H1 (cell line): ENCODE results near the gene RRM2. TPM values are rescaled to one million over a fixed set of nuclear protein-coding genes. Genes with fewer than 3 reads are reported as not detected.
A peak's percentile ranks its signal among the peaks of the same experiment; 100 is the strongest.

Source experiments
- CTCF ChIA-PET: fragments of 300-600 bp; sonication (Branson Sonifier 250); formaldehyde crosslinking; loops from one replicate; lab custom pipeline; 2021; ENCODE audit not compliant: partially characterized antibody; lab: Charles Lee
- POLR2A ChIA-PET: fragments of 300-600 bp; sonication (Branson Sonifier 250); formaldehyde crosslinking; loops from one replicate; lab custom pipeline; 2021; ENCODE audit warnings: inconsistent platforms; ENCODE audit not compliant: partially characterized antibody; lab: Charles Lee
- DNase-seq, 2 experiments: peaks; one replicate each; pipeline versions ENCODE4 v3.0.0 to v3.0.0-alpha.2; 2010 to 2022; ENCODE audit warnings: low spot score in 2 of 2, low read depth in 1 of 2, mixed read lengths in 1 of 2
- FAIRE-seq: peaks from 2 replicates; lab custom pipeline; 2011; peaks lifted over from hg19 to GRCh38; lab: Jason Lieb, UNC
- H2AFZ ChIP-seq: 2 replicates; pipeline ENCODE4 v1.8.1; 2012; ENCODE audit warnings: low read length, inconsistent platforms
- H2AK5ac ChIP-seq: 2 replicates; pipeline ENCODE4 v1.6.1; 2013; ENCODE audit warnings: low read depth, low read length
- H2BK120ac ChIP-seq: replicated peaks from 2 replicates; pipeline ENCODE3; 2013; ENCODE audit warnings: low read depth, low read length, inconsistent platforms
- H2BK12ac ChIP-seq: 2 replicates; pipeline ENCODE4 v1.6.1; 2013; ENCODE audit warnings: low read depth, low read length
- H2BK15ac ChIP-seq: 2 replicates; pipeline ENCODE4 v1.6.1; 2013; ENCODE audit warnings: low read length
- H2BK20ac ChIP-seq: 2 replicates; pipeline ENCODE4 v1.6.1; 2013; ENCODE audit warnings: low read length
- H2BK5ac ChIP-seq: 2 replicates; pipeline ENCODE4 v1.6.1; 2013; ENCODE audit warnings: low read depth, low read length
- H3K14ac ChIP-seq: 2 replicates; pipeline ENCODE4 v1.6.1; 2013; ENCODE audit warnings: inconsistent platforms; ENCODE audit not compliant: insufficient read length
- H3K18ac ChIP-seq: 2 replicates; pipeline ENCODE4 v1.6.1; 2013; ENCODE audit warnings: low read length; ENCODE audit errors: extremely low read depth
- H3K23ac ChIP-seq: 2 replicates; pipeline ENCODE4 v1.6.1; 2013; ENCODE audit warnings: inconsistent platforms; ENCODE audit not compliant: insufficient read length
- H3K23me2 ChIP-seq: 2 replicates; pipeline ENCODE4 v1.6.1; 2013; ENCODE audit warnings: low read depth, low read length
- H3K27ac ChIP-seq: 2 replicates; pipeline ENCODE4 v1.6.1; 2011; ENCODE audit warnings: low read depth, low read length, inconsistent platforms
- H3K27me3 ChIP-seq, 4 experiments: replicated peaks in 1 of 4; 1 replicate in 1 of 4; 2 replicates in 3 of 4; pipeline versions ENCODE4 v1.6.1 to v1.8.1; 2011 to 2013; ENCODE audit warnings: low read length in 3 of 4, mild to moderate bottlenecking in 3 of 4, inconsistent platforms in 2 of 4, mixed read lengths in 2 of 4, moderate library complexity in 1 of 4; ENCODE audit not compliant: control insufficient read depth in 3 of 4, insufficient read depth in 3 of 4; ENCODE audit errors: extremely low read depth in 1 of 4
- H3K36me3 ChIP-seq, 4 experiments: 2 replicates each; pipeline versions ENCODE4 v1.6.1 to v1.8.1; 2011 to 2013; ENCODE audit warnings: mild to moderate bottlenecking in 4 of 4, low read length in 3 of 4, moderate library complexity in 2 of 4, control low read depth in 1 of 4, inconsistent platforms in 1 of 4; ENCODE audit not compliant: insufficient read depth in 4 of 4, control insufficient read depth in 2 of 4
- H3K4ac ChIP-seq: replicated peaks from 2 replicates; pipeline ENCODE3; 2013; ENCODE audit warnings: low read length, low read depth, mixed read lengths, inconsistent platforms; ENCODE audit not compliant: insufficient read length
- H3K4me1 ChIP-seq, 4 experiments: replicated peaks in 1 of 4; 1 replicate in 1 of 4; 2 replicates in 3 of 4; pipeline versions ENCODE4 v1.6.1 to v1.8.1; 2011 to 2013; ENCODE audit warnings: low read length in 3 of 4, inconsistent platforms in 2 of 4, mixed read lengths in 1 of 4; ENCODE audit not compliant: insufficient read depth in 4 of 4, control insufficient read depth in 3 of 4
- H3K4me2 ChIP-seq, 2 experiments: 2 replicates each; pipeline versions ENCODE4 v1.6.1 to v1.8.1; 2011 to 2013; ENCODE audit warnings: low read depth in 2 of 2, low read length in 2 of 2, control low read depth in 1 of 2, inconsistent platforms in 1 of 2, mild to moderate bottlenecking in 1 of 2; ENCODE audit not compliant: insufficient read depth in 1 of 2
- H3K4me3 ChIP-seq, 4 experiments: fragments of 200-600, 300-600 bp in 1 of 4; sonication (generic), shearing (Covaris generic), sonication (Bioruptor Twin) in 1 of 4; 2 replicates each; pipeline versions ENCODE4 v1.5.1 to v1.8.1; 2011 to 2016; ENCODE audit warnings: low read length in 4 of 4, low read depth in 3 of 4, control low read depth in 2 of 4, inconsistent platforms in 2 of 4, mild to moderate bottlenecking in 2 of 4, mixed read lengths in 1 of 4, moderate library complexity in 1 of 4; ENCODE audit not compliant: insufficient read depth in 2 of 4; ENCODE audit errors: extremely low read depth in 1 of 4
- H3K56ac ChIP-seq: replicated peaks from 2 replicates; pipeline ENCODE3; 2013; ENCODE audit warnings: low read depth, mild to moderate bottlenecking, mixed read lengths, low read length, inconsistent platforms; ENCODE audit not compliant: insufficient read length
- H3K79me1 ChIP-seq: 2 replicates; pipeline ENCODE4 v1.6.1; 2013; ENCODE audit warnings: low read depth, low read length, control low read depth
- H3K79me2 ChIP-seq, 2 experiments: 2 replicates each; pipeline versions ENCODE4 v1.6.1 to v1.8.1; 2012 to 2013; ENCODE audit warnings: low read length in 2 of 2, mild to moderate bottlenecking in 2 of 2, inconsistent platforms in 1 of 2; ENCODE audit not compliant: insufficient read depth in 2 of 2, control insufficient read depth in 1 of 2
- H3K9ac ChIP-seq, 4 experiments: replicated peaks in 1 of 4; 1 replicate in 1 of 4; 2 replicates in 3 of 4; pipeline versions ENCODE4 v1.6.1 to v1.8.1; 2011 to 2013; ENCODE audit warnings: low read depth in 3 of 4, low read length in 3 of 4, control low read depth in 2 of 4, mild to moderate bottlenecking in 2 of 4, moderate library complexity in 2 of 4, inconsistent platforms in 1 of 4; ENCODE audit errors: extremely low read depth in 1 of 4
- H3K9me3 ChIP-seq, 2 experiments: 2 replicates each; pipeline versions ENCODE4 v1.6.1 to v1.8.1; 2012 to 2013; ENCODE audit warnings: mild to moderate bottlenecking in 2 of 2, moderate library complexity in 2 of 2, control low read depth in 1 of 2, inconsistent platforms in 1 of 2, low read depth in 1 of 2, low read length in 1 of 2, mixed read lengths in 1 of 2; ENCODE audit not compliant: insufficient read depth in 2 of 2
- H4K20me1 ChIP-seq, 2 experiments: replicated peaks in 1 of 2; 2 replicates each; pipeline versions ENCODE3 to v1.8.1; 2011 to 2013; ENCODE audit warnings: inconsistent platforms in 2 of 2, low read length in 2 of 2, mild to moderate bottlenecking in 1 of 2; ENCODE audit not compliant: insufficient read depth in 2 of 2, control insufficient read depth in 1 of 2
- H4K5ac ChIP-seq: 2 replicates; pipeline ENCODE4 v1.6.1; 2013; ENCODE audit warnings: low read length, low read depth, mixed read lengths, inconsistent platforms; ENCODE audit not compliant: insufficient read length
- H4K8ac ChIP-seq: 2 replicates; pipeline ENCODE4 v1.8.0; 2013; ENCODE audit warnings: mild to moderate bottlenecking, moderate library complexity, low read length, inconsistent platforms; ENCODE audit not compliant: insufficient read depth; ENCODE audit errors: extremely low read depth
- H4K91ac ChIP-seq: replicated peaks from 2 replicates; pipeline ENCODE3; 2013; ENCODE audit warnings: low read length, mixed read lengths, inconsistent platforms; ENCODE audit not compliant: insufficient read length
- EP300 ChIP-seq, 2 experiments: IDR thresholded peaks; 1 replicate in 1 of 2; 2 replicates in 1 of 2; pipeline ENCODE4 v1.6.1; 2011 to 2012; ENCODE audit warnings: low read depth in 2 of 2, low read length in 2 of 2, mild to moderate bottlenecking in 2 of 2, borderline replicate concordance in 1 of 2, inconsistent platforms in 1 of 2, moderate library complexity in 1 of 2
- FOSL1 ChIP-seq: IDR thresholded peaks from 2 replicates; pipeline ENCODE4 v1.6.1; 2011; ENCODE audit warnings: mild to moderate bottlenecking, low read depth, low read length, moderate library complexity; ENCODE audit not compliant: insufficient read depth
- JUN ChIP-seq: IDR thresholded peaks from 2 replicates; pipeline ENCODE4 v1.6.1; 2011; ENCODE audit warnings: low read depth, mild to moderate bottlenecking, improper control_type of control experiment, low read length
- KDM5A ChIP-seq: fragments of 200-600 bp; IDR thresholded peaks from 2 replicates; pipeline ENCODE4 v1.7.1; 2012; ENCODE audit warnings: mild to moderate bottlenecking, low read length, inconsistent platforms, mixed read lengths
- NANOG ChIP-seq: IDR thresholded peaks from 2 replicates; pipeline ENCODE4 v1.6.1; 2011; ENCODE audit warnings: low read length, low read depth, mild to moderate bottlenecking, inconsistent platforms; ENCODE audit not compliant: insufficient read depth, poor library complexity, severe bottlenecking
- POLR2A ChIP-seq, 2 experiments: IDR thresholded peaks; 1 replicate in 1 of 2; 2 replicates in 1 of 2; pipeline ENCODE4 v1.6.1; 2011; ENCODE audit warnings: low read depth in 2 of 2, low read length in 2 of 2, mild to moderate bottlenecking in 2 of 2; ENCODE audit errors: control extremely low read depth in 1 of 2
- RNF2 ChIP-seq: fragments of 200-900, 300-1000 bp; sonication (generic); IDR thresholded peaks from 2 replicates; pipeline ENCODE4 v1.7.1; 2016; ENCODE audit warnings: borderline replicate concordance, low read depth, mild to moderate bottlenecking, antibody characterized with exemption, low read length; ENCODE audit not compliant: poor library complexity, severe bottlenecking; ENCODE audit errors: missing control alignments
- WGBS, 2 experiments: shearing (Covaris generic) in 1 of 2; methylation state at CpG; one replicate each; pipeline versions ENCODE4 v1.1.6 to v1.1.7; 2013 to 2015; ENCODE audit warnings: low lambda C conversion rate in 2 of 2, mixed read lengths in 2 of 2, inconsistent platforms in 1 of 2, low coverage in 1 of 2, missing lambda C conversion rate in 1 of 2; ENCODE audit not compliant: insufficient replicate concordance in 2 of 2, insufficient coverage in 1 of 2, insufficient read length in 1 of 2; ENCODE audit errors: extremely low coverage in 1 of 2, missing lambda C conversion rate in 1 of 2; 5-methylcytosine and 5-hydroxymethylcytosine counted together
- polyA plus RNA-seq, 7 experiments: library from polyadenylated mRNA; depleted of rRNA in 3 of 7; stranded (reverse) in 5 of 7; unstranded in 2 of 7; fragments of >200 nt in 5 of 7; fragments of 200-250 nt in 2 of 7; gene quantifications; 1 replicate in 5 of 7; 2 replicates in 1 of 7; 4 replicates in 1 of 7; pipeline versions ENCODE4 v1.2.1 to v1.2.3, GENCODE V29; 2011 to 2013; ENCODE audit warnings: missing spikeins in 2 of 7, mixed read lengths in 2 of 7
- total RNA-seq: library from RNA; stranded (reverse); fragmentation: NEBNext Ultra II Directional; extraction: Animal tissue kit (Norgen Biotek cat#: 25700); gene quantifications from 2 replicates; pipeline ENCODE4 v1.2.1, GENCODE V29; 2021
- TF ChIP-seq, protein P1 (sequence below), 3 experiments: IDR thresholded peaks; 1 replicate in 2 of 3; 2 replicates in 1 of 3; pipeline versions ENCODE4 v1.5.1 to v1.6.1; 2011; ENCODE audit warnings: low read length in 3 of 3, mild to moderate bottlenecking in 3 of 3, inconsistent platforms in 2 of 3, low read depth in 1 of 3, moderate library complexity in 1 of 3; ENCODE audit not compliant: insufficient read depth in 1 of 3; ENCODE audit errors: control extremely low read depth in 1 of 3

The RRM2 gene
- total and polyA plus RNA-seq, 2 of the 8 experiments (the other 6 are each of a cell fraction or from before 2014, with no cell fraction given), result 37.7 to 215 TPM

DNA sequence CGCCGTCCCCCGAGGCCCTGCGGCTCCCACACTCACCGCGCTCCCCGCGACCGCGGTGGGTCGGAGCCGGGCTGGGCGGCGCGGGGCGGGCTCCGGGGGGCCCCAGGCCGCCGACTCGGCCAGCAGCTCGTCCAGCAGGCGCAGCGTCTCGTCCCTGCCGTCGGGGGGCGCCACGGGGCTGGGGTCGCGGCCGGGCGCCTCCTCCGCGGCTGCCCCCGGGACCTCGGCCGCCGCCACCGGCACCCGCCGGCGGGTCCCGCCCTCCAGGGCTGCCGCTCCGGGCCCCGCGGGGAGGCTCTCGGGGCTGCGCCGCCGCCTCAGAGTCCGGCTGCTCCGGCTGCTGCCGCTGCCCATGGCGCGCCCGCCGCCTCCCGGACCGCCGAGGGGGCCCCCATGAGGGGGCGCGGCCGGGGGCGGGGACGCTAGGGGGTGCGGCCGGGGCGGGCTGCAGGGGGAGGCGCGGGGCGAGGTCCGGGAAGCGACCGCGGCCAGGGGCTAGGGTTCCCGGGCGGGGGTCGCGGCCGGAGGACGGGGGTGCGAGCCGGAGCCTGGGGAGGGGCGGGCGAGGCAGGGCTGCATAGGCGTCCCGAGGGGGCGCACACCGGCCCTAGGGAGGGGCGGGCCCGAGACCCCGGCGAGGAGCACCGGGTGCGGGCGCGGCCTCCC lies 42.5 kb upstream of the RRM2 start, which contains the start of gene CYS1:
TSS of gene CYS1 (minus strand) at position 542 of the 666 bp plus-strand sequence. CDS start at position 354, 188 bp downstream.
- Histone ChIP-seq H3K9me3 (no peaks in the 10 kb centered on the region), H3K4me2 (peak within 1 kb of the TSS; percentile 71 to 72)
- POLR2A ChIA-PET, result interaction anchor here (1.9 kb wide), 1 partner anchor 44 kb away, joined by 8 read pairs; the partner anchor contains the start of gene RRM2
- TF ChIP-seq FOSL1 (no peak), KDM5A (no peak), RNF2 (no peak), NANOG (no peak), POLR2A (IDR thresholded peaks at IDR 0.05; ENCODE audit: control extremely low read depth in 1 of 2, low read depth in 2 of 2, low read length in 2 of 2) (no peak), EP300 (IDR thresholded peaks at IDR 0.05; ENCODE audit: borderline replicate concordance in 1 of 2, low read depth in 2 of 2, low read length in 2 of 2) (no peak), JUN (no peak)
- TF ChIP-seq, protein P1, sequence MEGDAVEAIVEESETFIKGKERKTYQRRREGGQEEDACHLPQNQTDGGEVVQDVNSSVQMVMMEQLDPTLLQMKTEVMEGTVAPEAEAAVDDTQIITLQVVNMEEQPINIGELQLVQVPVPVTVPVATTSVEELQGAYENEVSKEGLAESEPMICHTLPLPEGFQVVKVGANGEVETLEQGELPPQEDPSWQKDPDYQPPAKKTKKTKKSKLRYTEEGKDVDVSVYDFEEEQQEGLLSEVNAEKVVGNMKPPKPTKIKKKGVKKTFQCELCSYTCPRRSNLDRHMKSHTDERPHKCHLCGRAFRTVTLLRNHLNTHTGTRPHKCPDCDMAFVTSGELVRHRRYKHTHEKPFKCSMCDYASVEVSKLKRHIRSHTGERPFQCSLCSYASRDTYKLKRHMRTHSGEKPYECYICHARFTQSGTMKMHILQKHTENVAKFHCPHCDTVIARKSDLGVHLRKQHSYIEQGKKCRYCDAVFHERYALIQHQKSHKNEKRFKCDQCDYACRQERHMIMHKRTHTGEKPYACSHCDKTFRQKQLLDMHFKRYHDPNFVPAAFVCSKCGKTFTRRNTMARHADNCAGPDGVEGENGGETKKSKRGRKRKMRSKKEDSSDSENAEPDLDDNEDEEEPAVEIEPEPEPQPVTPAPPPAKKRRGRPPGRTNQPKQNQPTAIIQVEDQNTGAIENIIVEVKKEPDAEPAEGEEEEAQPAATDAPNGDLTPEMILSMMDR (IDR thresholded peaks at IDR 0.05; ENCODE audit: control extremely low read depth in 1 of 3, insufficient read depth in 1 of 3, low read depth in 1 of 3, low read length in 3 of 3), result peak; percentile 26 to 75 (median 45)

More for the DNA sequence above, 42.5 kb upstream of the RRM2 start, which contains the start of gene CYS1:
- H4K91ac ChIP-seq, result no peak within 1 kb of the TSS
- no peak within 1 kb of the TSS for H4K8ac ChIP-seq
- peak within 1 kb of the TSS; percentile 48 for H3K18ac ChIP-seq
- CTCF ChIA-PET, result interaction anchor here (0.6 to 20.0 kb wide), 7 partner anchors 10 to 241 kb away, joined by 3 to 429 read pairs (median 4); no protein-coding TSS in a partner anchor
- peak in 1 of 2 experiments; percentile 81 for DNase-seq
- no peak within 1 kb of the TSS for H3K27ac ChIP-seq
- H2BK5ac ChIP-seq, result no peak within 1 kb of the TSS
- peaks cover 14 to 32% (median 25%) of the 10 kb centered on the region in 4 experiments for H3K27me3 ChIP-seq
- FAIRE-seq, result no peak
- no peak within 1 kb of the TSS for H3K23ac ChIP-seq
- H2BK120ac ChIP-seq, result no peak within 1 kb of the TSS
- H4K5ac ChIP-seq, result no peak within 1 kb of the TSS
- WGBS, 2 experiments, result 3% methylated on average over 12 of the region's 98 CpGs; no CpG with 5 or more reads in 1 of the 2 experiments
- H3K4me3 ChIP-seq, result peak within 1 kb of the TSS; percentile 29 to 68 (median 38)
- H3K36me3 ChIP-seq, result no peaks in the 10 kb centered on the region
- H3K56ac ChIP-seq, result no peak within 1 kb of the TSS
- H4K20me1 ChIP-seq, result no peaks in the 10 kb centered on the region
- no peak within 1 kb of the TSS for H3K4ac ChIP-seq
- H2BK15ac ChIP-seq, result no peak within 1 kb of the TSS
- H3K79me2 ChIP-seq, result no peaks in the 10 kb centered on the region
- H3K9ac ChIP-seq, result peak within 1 kb of the TSS in 1 of 4 experiments; percentile 41; a peak in 1 of 7 replicates
- peaks cover 10% of the 10 kb centered on the region; the same call in 1 of the 2 replicates for H3K23me2 ChIP-seq
- H2AK5ac ChIP-seq, result no peak within 1 kb of the TSS
- H3K14ac ChIP-seq, result no peak within 1 kb of the TSS
- H2BK20ac ChIP-seq, result no peak within 1 kb of the TSS
- H2AFZ ChIP-seq, result peak within 1 kb of the TSS; percentile 2; the same call in 1 of the 2 replicates
- no peaks in the 10 kb centered on the region for H3K79me1 ChIP-seq
- peaks cover 0 to 7% (median 4%) of the 10 kb centered on the region in 4 experiments; a peak in 2 of 7 replicates for H3K4me1 ChIP-seq
- H2BK12ac ChIP-seq, result no peak within 1 kb of the TSS
